ENCODE measurements around the gene PPP1R3D. TPM values are rescaled to one million over a fixed set of nuclear protein-coding genes. Genes with fewer than 3 reads are reported as not detected.

PPP1R3D gene
- total RNA-seq, 1 donor from 2014 or later: 10.9 TPM

GRCh38 chr20:59948212-59948611 lies 8.1 kb upstream of the PPP1R3D start:
- no peak for DNase-seq

GRCh38 chr20:59947376-59947775 lies 7.3 kb upstream of the PPP1R3D start:
- no peak for DNase-seq

- no peak for DNase-seq
These were observed 5.6 kb upstream of the PPP1R3D start for GRCh38 chr20:59945731-59946130.

- DNase-seq: no peak
These were observed 5.1 kb upstream of the PPP1R3D start for GRCh38 chr20:59945175-59945574.

- DNase-seq: no peak
These were observed 4.6 kb upstream of the PPP1R3D start for GRCh38 chr20:59944726-59945125.

GRCh38 chr20:59942245-59942644 lies 2.1 kb upstream of the PPP1R3D start:
- no peak for DNase-seq

- no peak for DNase-seq
These were observed 820 bp upstream of the PPP1R3D start for GRCh38 chr20:59940956-59941294.

GRCh38 chr20:59939879-59940128 lies 301 bp downstream of the PPP1R3D start:
- DNase-seq: peak; percentile 47

- DNase-seq: peak; percentile 48
These were observed 840 bp downstream of the PPP1R3D start for GRCh38 chr20:59939052-59939878.

GRCh38 chr20:59938696-59939051 lies 1.4 kb downstream of the PPP1R3D start:
- no peak for DNase-seq

GRCh38 chr20:59938221-59938620 lies 1.9 kb downstream of the PPP1R3D start:
- no peak for DNase-seq

- DNase-seq: no peak
These were observed 3.0 kb downstream of the PPP1R3D start for GRCh38 chr20:59937150-59937549.

- DNase-seq: no peak
These were observed 3.7 kb downstream of the PPP1R3D start for GRCh38 chr20:59936409-59936808.

- DNase-seq: no peak
These were observed 4.5 kb downstream of the PPP1R3D start for GRCh38 chr20:59935457-59936185.

GRCh38 chr20:59933849-59934585 lies 6.1 kb downstream of the PPP1R3D start:
- DNase-seq: peak; percentile 76

GRCh38 chr20:59933296-59933848 lies 6.7 kb downstream of the PPP1R3D start, which contains the start of gene SYCP2:
Gene SYCP2 (minus strand): TSS chr20:59933637. CDS start chr20:59922413, 11,224 bp downstream.
- peak; percentile 49 for DNase-seq

- no peak for DNase-seq
These were observed 7.3 kb downstream of the PPP1R3D start for GRCh38 chr20:59932616-59933295.

- DNase-seq: no peak
These were observed 8.4 kb downstream of the PPP1R3D start for GRCh38 chr20:59931511-59932312.

- no peak for DNase-seq
These were observed 14.2 kb downstream of the PPP1R3D start for GRCh38 chr20:59925899-59926298.

GRCh38 chr20:59925359-59925758 lies 14.7 kb downstream of the PPP1R3D start:
- DNase-seq: no peak

- no peak for DNase-seq
These were observed 16.6 kb downstream of the PPP1R3D start for GRCh38 chr20:59923514-59923913.

GRCh38 chr20:59920944-59921343 lies 19.2 kb downstream of the PPP1R3D start:
- DNase-seq: no peak

Measured in dermis blood vessel endothelial cell (primary cell).